GM13976 (cell line): ENCODE data around the gene ZBTB34.

Experiments used
- DNase-seq: peaks from one replicate; pipeline ENCODE4 v3.0.0; 2012; ENCODE audit warnings: low spot score
- in situ Hi-C: fragments of 300-500 bp; cut with MboI; formaldehyde crosslinking; loops from one replicate; pipeline ENCODE4 v1.12.0; 2022; ENCODE audit warnings: low sequenced_read_pairs, mixed read lengths, inconsistent platforms; ENCODE audit not compliant: unreplicated experiment
- TF ChIP-seq, protein P1 (sequence below): IDR thresholded peaks from 2 replicates; pipeline ENCODE4 v1.5.1; 2012; ENCODE audit warnings: borderline replicate concordance, mild to moderate bottlenecking; ENCODE audit not compliant: insufficient read depth; ENCODE audit errors: extremely low read depth, missing control alignments, control extremely low read depth

ZBTB34 gene

DNA sequence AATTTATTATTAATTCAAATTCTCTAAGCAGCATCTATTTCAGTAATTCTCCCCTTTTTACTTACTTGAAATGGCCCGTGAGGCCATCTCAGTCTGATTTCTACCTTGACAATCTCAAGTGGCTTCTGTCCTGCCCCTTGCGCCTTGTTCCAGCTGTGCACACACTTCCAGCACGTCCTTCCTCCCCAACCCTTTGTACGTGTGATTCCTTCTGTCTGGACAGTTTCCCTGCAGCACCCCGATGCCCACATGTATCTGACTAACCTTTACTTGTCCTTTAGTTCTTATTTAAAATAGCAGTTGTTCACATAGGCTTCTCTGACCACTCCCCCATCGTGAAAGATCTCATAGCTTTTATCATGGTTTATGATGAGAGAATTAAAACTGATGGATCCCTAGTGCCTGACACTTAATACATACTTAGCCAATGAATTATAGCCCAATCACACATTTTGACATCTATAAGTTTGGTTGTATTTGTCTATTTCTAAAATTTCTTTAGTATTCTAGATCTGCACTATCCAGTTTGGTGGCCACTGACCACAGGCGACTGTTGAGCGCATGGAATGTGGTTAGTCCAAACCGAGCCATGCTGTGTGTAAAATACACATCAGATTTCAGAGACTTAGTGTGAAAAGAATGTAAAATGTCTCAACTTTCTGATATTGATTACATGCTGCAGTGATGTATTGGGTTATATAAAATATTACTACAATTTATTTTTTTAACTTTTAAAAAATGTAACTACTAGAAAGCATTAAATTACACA is 14.3 kb downstream of the ZBTB34 start:
- DNase-seq, result no peak
- in situ Hi-C loops, result no loop called here
- TF ChIP-seq, protein P1, sequence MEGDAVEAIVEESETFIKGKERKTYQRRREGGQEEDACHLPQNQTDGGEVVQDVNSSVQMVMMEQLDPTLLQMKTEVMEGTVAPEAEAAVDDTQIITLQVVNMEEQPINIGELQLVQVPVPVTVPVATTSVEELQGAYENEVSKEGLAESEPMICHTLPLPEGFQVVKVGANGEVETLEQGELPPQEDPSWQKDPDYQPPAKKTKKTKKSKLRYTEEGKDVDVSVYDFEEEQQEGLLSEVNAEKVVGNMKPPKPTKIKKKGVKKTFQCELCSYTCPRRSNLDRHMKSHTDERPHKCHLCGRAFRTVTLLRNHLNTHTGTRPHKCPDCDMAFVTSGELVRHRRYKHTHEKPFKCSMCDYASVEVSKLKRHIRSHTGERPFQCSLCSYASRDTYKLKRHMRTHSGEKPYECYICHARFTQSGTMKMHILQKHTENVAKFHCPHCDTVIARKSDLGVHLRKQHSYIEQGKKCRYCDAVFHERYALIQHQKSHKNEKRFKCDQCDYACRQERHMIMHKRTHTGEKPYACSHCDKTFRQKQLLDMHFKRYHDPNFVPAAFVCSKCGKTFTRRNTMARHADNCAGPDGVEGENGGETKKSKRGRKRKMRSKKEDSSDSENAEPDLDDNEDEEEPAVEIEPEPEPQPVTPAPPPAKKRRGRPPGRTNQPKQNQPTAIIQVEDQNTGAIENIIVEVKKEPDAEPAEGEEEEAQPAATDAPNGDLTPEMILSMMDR, result no peak

DNA sequence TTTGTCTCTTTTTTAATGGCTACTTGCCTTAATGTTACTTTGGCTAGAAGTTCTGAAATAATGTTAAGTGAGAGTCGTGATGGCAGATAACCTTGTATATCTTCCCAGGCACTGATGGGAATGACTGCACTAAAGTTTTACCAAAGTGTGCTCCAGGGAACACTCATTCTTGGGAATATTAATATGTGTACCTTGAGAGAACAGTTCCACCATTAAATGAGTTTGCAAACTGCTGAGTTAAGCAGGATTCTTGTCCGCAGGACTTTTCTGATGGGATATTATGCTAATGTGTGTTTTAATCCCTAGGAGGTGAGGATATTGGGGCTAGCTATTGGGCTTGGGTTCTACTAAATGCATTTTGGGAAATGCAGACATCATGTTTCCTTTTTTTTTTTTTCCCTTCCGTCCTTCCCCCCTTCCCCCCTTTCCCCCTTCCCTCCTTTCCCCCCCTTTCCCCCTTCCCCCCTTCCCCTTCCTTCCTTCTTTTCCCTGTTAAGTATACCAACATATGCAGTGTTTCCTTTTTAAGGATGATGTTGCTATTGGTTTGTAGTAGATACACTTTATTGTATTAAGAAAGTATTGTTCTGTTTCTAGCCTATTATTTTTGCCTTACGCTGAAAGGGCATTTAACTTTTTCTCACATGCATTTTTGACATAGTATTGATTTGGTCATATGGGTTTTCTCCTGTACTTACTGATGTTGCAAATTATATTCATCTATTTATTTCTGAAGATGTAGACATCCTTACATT is 15.5 kb downstream of the ZBTB34 start:
- TF ChIP-seq, protein P1, result no peak
- DNase-seq, result no peak
- in situ Hi-C loops, result no loop called here

DNA sequence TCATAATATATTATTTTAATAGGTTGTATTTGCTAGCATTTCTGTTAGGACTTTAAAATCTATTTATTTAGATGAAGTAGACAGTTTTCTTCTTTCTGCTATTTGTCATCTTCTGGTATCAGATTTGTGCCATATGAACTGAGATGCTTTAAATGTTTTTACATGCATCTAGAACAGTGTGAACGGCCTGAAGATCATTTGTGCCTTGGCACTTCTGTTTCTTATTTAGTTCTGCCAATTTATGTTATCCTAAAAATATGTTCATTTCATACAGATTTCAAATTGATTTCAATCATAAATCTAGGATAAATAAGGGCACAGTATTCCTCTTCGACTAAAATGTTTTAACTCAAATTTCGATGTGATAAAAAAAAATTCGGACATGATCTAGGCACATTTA is 16.1 kb downstream of the ZBTB34 start:
- in situ Hi-C loops, result no loop called here
- TF ChIP-seq, protein P1, result no peak
- no peak for DNase-seq

DNA sequence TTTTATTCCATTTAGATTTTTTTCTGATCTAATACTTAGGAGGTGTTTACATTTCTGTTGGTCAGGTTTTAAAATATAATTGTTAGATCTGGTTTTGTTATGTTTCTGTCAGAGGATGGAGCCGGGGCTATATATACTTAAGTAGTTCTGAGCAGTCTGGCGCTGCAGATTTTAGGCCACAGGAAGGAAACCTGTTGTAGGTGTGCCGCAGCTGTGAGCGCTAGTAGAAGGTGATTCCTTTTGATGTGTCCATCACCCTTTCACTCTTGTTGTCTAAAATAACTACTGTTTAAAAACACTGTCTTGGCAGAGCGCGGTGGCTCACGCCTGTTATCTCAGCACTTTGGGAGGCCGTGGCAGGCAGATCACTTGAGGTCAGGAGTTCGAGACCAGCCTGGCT is 17.0 kb downstream of the ZBTB34 start:
- TF ChIP-seq, protein P1, result no peak
- DNase-seq, result no peak
- in situ Hi-C loops, result no loop called here

DNA sequence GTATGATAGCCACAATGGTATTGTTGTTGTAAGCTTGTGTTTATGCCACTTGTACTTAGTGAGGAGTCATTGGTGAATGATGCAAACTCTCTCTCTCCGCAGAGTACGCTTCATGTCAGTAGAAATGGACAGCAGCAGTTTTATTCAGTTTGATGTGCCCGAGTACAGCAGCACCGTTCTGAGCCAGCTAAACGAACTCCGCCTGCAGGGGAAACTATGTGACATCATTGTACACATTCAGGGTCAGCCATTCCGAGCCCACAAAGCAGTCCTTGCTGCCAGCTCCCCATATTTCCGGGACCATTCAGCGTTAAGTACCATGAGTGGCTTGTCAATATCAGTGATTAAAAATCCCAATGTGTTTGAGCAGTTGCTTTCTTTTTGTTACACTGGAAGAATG is 18.8 kb downstream of the ZBTB34 start:
- no peak for DNase-seq
- in situ Hi-C loops, result no loop called here
- TF ChIP-seq, protein P1, result no peak

DNA sequence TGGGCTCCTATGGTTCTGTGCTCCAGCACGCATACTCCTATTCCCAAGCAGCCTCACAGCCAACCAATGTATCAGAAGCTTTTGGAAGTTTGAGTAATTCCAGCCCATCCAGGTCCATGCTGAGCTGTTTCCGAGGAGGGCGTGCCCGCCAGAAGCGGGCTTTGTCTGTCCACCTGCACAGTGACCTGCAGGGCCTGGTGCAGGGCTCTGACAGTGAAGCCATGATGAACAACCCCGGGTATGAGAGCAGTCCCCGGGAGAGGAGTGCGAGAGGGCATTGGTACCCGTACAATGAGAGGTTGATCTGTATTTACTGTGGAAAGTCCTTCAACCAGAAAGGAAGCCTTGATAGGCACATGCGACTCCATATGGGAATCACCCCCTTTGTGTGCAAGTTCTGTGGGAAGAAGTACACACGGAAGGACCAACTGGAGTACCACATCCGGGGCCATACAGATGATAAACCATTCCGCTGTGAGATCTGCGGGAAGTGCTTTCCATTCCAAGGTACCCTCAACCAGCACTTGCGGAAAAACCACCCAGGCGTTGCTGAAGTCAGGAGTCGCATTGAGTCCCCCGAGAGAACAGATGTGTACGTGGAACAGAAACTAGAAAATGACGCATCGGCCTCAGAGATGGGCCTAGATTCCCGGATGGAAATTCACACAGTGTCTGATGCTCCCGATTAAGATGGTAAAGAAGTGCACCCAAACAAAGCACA is 19.9 kb downstream of the ZBTB34 start:
- TF ChIP-seq, protein P1, result no peak
- DNase-seq, result no peak
- in situ Hi-C loops, result no loop called here
